ENCODE results near the gene MOB4.
"Not testable (repeated sequence)": the region's sequence is repeated elsewhere in the genome, so short reads cannot be mapped to it uniquely, and the experiment has no call there.

Gene MOB4

GRCh38 chr2:197515315-197515738 is 539 bp upstream of the MOB4 start:
- DNase-seq, result no peak

- no peak for DNase-seq
These were observed 511 bp downstream of the MOB4 start for GRCh38 chr2:197516393-197516761.

DNA sequence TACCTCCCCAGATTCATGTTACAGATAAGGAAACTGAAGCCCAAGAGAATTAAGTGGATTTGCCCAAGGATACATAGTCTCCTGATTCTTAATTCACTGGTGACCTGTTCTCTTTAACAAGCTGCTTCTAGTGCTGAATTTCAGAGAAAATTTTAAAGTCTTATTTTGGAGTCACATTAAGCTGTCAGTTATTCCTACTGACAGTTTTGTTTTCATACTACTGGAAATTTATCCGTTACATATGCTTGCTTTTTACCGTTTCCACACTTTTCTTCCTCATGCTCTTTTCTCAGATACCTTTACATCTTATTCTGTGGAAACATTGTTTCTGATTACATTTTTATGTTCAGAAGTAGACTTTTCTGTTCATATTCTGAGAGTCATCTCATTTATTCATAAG is 1.3 kb downstream of the MOB4 start:
- DNase-seq, result no peak

GRCh38 chr2:197538412-197538811 is 22.5 kb downstream of the MOB4 start:
- no peak for DNase-seq

DNA sequence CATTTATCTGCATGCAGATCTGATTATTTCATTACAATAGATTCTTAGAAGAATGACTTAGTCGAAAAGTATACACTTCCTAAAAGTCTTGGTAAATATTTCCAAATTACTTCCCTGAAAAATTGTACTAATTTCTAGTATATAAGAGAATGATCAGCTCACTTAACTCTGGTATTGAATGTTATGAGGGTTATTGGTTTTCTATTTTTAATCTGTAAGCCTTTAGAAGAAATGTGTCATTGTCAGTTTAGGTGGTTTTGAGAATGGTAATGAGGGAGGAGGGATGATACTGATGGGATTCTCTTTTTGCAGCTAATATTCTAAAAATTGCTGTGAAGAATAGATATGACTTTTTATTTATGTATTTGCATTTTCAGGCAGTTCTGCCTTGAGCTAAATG is 23.9 kb downstream of the MOB4 start:
- no peak for DNase-seq

DNA sequence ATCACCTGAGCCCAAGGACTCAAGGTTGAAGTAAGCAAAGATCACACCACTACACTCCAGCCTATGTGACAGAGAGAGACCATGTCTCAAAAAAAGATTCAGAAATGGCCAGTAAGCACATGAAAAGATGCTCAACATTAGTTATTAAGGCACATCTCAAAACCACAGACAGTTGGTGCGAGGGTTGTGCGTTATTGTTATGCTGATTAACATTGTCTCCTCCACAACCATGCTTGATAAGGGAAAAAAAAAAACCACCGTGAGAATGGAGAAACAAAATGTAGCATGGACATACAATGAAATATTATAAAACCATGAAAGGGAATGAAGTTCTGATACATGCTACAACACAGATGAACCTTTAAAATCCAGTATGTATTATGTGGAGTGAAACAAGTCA is 27.3 kb downstream of the MOB4 start:
- DNase-seq, result no peak

- no peak for DNase-seq
These were observed 31.5 kb downstream of the MOB4 start for GRCh38 chr2:197547163-197547900.

DNA sequence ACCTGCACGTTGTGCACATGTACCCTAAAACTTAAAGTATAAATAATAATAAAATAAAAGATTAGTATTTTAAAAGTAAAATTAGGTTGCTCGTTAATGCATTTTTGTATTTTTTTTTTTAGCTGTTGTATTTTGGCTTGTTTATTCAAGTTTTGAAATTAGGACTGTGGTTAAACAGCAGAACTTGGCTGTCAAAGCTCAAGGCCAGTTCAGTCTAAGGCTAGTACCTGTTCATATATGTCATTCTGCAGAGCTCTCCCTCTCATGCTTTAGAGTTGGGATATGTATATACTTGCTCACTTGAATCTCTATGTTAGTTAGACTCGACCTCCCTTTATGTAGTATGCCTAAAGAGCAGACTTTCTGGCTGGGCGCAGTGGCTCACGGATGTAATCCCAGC is 32.7 kb downstream of the MOB4 start:
- DNase-seq, result no peak

GRCh38 chr2:197551260-197551659 is 35.4 kb downstream of the MOB4 start:
- not testable (repeated sequence) for DNase-seq

GRCh38 chr2:197555467-197555866 is 39.6 kb downstream of the MOB4 start:
- no peak for DNase-seq

GRCh38 chr2:197556456-197556855 is 40.6 kb downstream of the MOB4 start:
- DNase-seq, result no peak

GRCh38 chr2:197558393-197558792 is 42.5 kb downstream of the MOB4 start:
- DNase-seq, result no peak

GRCh38 chr2:197559681-197560080 is 43.8 kb downstream of the MOB4 start:
- no peak for DNase-seq

DNA sequence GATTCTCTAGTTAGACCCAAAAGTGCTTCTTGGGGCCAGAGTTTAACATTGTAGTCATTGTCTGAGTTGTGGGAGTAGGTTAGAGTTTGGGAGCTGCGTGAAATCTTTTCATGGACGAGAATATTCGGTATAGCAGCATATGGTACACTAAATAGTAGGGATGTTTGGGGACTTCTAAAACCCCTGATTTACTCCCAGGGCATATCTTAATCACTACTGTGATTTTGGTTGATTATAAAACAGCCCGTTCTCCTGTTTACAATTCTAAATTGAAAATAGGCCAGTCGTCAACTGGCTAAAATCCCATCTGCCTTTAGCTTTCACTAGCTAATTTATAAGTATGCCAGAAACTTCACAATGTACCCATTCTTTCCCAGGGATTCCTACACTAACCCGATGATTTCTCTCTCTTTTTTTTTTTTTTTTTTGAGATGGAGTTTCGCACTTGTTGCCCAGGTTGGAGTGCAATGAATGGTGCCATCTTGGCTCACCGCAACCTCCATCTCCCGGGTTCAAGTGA is 44.3 kb downstream of the MOB4 start:
- DNase-seq, result no peak

DNA sequence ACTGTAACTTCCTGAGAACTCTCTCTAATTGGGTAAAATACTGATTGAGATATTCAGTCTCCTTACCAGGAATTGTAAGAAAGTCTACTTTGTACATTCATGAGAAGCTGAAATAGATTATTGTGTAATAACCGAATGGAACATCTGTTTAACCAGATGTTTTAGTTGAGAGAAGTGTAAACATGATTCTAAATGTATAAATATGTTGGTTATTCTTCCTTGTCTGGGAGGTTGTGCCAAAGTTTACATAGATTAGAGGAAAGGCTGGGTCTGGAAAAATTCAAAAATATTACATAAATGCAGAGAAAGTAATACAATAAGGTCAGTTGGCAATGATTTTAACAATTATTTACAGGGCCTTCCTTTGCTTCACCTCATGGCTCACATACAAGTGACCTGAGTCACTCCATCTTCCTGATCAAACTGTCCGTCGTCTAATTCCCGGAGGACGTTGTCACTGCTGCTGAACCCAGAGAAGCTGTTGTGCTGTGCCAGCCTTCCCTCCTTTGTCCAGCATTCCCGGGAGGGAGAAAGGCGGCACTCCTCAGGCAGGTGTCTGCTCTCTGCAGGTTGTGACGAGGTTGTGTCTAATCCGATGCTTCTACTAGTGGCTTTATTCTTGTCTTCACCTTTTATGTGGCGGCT is 55.9 kb downstream of the MOB4 start:
- no peak for DNase-seq

- no peak for DNase-seq
These were observed 57.7 kb downstream of the MOB4 start for GRCh38 chr2:197573608-197574007.

GRCh38 chr2:197575987-197576386 is 60.1 kb downstream of the MOB4 start:
- no peak for DNase-seq

- no peak for DNase-seq
These were observed 60.8 kb downstream of the MOB4 start for GRCh38 chr2:197576631-197577030.

- DNase-seq, result no peak
These were observed 61.6 kb downstream of the MOB4 start for GRCh38 chr2:197577446-197577845.

DNA sequence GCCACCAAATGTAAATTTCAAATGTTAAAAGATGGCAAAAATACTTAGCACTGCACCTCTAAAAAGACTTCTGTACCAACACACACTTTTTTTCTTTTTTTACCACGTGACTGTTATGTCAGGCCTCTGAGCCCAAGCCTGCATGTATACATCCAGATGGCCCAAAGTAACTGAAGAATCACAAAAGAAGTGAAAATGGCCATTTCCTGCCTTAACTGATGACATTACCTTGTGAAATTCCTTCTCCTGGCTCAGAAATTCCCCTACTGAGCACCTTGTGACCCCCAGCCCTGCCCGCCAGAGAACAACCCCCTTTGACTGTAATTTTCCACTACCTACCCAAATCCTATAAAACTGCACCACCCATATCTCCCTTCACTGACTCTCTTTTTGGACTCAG is 62.4 kb downstream of the MOB4 start:
- DNase-seq, result not testable (repeated sequence)

DNA sequence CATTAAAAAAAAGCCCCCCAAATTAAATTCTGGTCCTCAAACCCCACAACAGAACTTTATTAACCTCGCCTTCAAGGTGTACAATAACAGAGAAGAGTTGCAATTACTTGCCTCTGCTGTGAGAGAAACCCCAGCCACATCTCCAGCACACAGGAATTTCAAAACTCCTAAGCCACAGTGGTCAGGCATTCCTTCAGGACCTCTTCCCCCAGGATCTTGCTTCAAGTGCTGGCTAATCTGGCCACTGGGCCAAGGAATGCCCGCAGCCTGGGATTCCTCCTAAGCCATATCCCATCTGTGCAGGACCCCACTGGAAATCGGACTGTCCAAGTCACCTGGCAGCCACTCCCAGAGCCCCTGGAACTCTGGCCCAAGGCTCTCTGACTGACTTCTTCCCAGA is 64.3 kb downstream of the MOB4 start:
- not testable (repeated sequence) for DNase-seq

- not testable (repeated sequence) for DNase-seq
These were observed 71.4 kb downstream of the MOB4 start for GRCh38 chr2:197587255-197587654.

- DNase-seq, result no peak
These were observed 75.6 kb downstream of the MOB4 start for GRCh38 chr2:197591339-197592072.

DNA sequence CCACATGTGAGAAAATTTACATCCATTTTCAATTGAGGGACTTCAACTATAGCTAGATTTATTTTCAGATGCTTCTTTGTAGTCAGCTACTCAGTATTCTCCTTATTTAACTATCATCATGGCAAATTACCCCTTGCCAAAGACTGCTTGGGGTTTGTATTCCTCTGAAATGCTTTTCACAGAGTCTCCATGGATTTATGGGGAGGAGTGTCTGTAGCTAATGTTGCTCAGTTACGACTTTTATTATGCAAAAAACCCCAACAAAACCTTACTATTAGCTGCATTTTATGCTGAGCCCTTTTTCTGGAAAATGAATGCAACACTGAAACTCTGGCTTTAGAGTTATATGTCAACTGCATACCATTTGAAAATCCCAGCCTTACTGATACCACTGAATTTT is 80.9 kb downstream of the MOB4 start:
- DNase-seq, result no peak

All from CD4-positive, alpha-beta T cell treated with Interleukin-1 beta for 1 hour (primary cell).